Activated T-helper 9 cell treated with anti-CD3 and anti-CD28 coated beads, Interleukin-2, amount 50 U/mL, for 16 hours (primary cell): ENCODE measurements around the gene PRSS38.
"Not testable (repeated sequence)": the region's sequence is repeated elsewhere in the genome, so short reads cannot be mapped to it uniquely, and the experiment has no call there.

Source experiments
- DNase-seq: peaks from one replicate; pipeline ENCODE4 v3.0.0-alpha.2; 2020; ENCODE audit warnings: low read depth

The PRSS38 gene

GRCh38 chr1:227846265-227846858 lies 30.9 kb downstream of the PRSS38 start:
- no peak for DNase-seq

- DNase-seq, result not testable (repeated sequence)
Observed at GRCh38 chr1:227847046-227847445, 31.6 kb downstream of the PRSS38 start.

GRCh38 chr1:227848430-227848932 lies 33.0 kb downstream of the PRSS38 start:
- no peak for DNase-seq

GRCh38 chr1:227849251-227849650 lies 33.8 kb downstream of the PRSS38 start:
- no peak for DNase-seq

- no peak for DNase-seq
Observed at GRCh38 chr1:227854189-227854588, 38.7 kb downstream of the PRSS38 start.

- DNase-seq, result no peak
Observed at GRCh38 chr1:227855687-227856086, 40.2 kb downstream of the PRSS38 start.

GRCh38 chr1:227856147-227856858 lies 40.8 kb downstream of the PRSS38 start:
- DNase-seq, result no peak

- DNase-seq, result no peak
Observed at GRCh38 chr1:227864882-227865281, 49.4 kb downstream of the PRSS38 start.

- DNase-seq, result no peak
Observed at GRCh38 chr1:227869279-227869842, 53.9 kb downstream of the PRSS38 start.

GRCh38 chr1:227869851-227870305 lies 54.4 kb downstream of the PRSS38 start:
- no peak for DNase-seq

- no peak for DNase-seq
Observed at GRCh38 chr1:227870366-227870765, 54.9 kb downstream of the PRSS38 start.

GRCh38 chr1:227871892-227872291 lies 56.4 kb downstream of the PRSS38 start:
- DNase-seq, result not testable (repeated sequence)

- DNase-seq, result not testable (repeated sequence)
Observed at GRCh38 chr1:227877810-227878209, 62.3 kb downstream of the PRSS38 start.

- no peak for DNase-seq
Observed at GRCh38 chr1:227880342-227880924, 65.0 kb downstream of the PRSS38 start.

GRCh38 chr1:227883073-227883520 lies 67.6 kb downstream of the PRSS38 start:
- DNase-seq, result no peak

GRCh38 chr1:227883641-227884301 lies 68.3 kb downstream of the PRSS38 start:
- no peak for DNase-seq

GRCh38 chr1:227884370-227885134 lies 69.1 kb downstream of the PRSS38 start:
- DNase-seq, result no peak

GRCh38 chr1:227885135-227885647 lies 69.7 kb downstream of the PRSS38 start:
- no peak for DNase-seq

GRCh38 chr1:227885648-227886502 lies 70.4 kb downstream of the PRSS38 start:
- DNase-seq, result no peak

- no peak for DNase-seq
Observed at GRCh38 chr1:227886503-227886961, 71.1 kb downstream of the PRSS38 start.
